ENCODE measurements around the gene TTYH1. TPM values are rescaled to one million over a fixed set of nuclear protein-coding genes. Genes with fewer than 3 reads are reported as not detected.

TTYH1 gene
- total RNA-seq, 1 donor from 2014 or later, result not detected

DNA sequence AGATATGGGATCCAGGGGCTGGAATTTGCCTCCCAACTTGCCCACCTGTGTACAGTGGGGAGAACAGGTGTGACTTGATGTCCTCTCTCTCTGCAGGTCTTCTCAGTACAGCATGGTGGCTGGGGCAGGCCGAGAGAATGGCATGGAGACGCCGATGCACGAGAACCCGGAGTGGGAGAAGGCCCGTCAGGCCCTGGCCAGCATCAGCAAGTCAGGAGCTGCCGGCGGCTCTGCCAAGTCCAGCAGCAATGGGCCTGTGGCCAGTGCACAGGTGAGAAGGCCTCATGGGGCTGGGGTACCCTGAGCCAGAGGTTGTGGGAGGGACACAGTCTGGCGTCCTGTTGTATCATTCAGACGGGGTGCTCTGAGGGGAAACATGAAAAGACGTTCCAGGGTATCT, 36.7 kb downstream of the TTYH1 start:
- TF ChIP-seq, protein P1, sequence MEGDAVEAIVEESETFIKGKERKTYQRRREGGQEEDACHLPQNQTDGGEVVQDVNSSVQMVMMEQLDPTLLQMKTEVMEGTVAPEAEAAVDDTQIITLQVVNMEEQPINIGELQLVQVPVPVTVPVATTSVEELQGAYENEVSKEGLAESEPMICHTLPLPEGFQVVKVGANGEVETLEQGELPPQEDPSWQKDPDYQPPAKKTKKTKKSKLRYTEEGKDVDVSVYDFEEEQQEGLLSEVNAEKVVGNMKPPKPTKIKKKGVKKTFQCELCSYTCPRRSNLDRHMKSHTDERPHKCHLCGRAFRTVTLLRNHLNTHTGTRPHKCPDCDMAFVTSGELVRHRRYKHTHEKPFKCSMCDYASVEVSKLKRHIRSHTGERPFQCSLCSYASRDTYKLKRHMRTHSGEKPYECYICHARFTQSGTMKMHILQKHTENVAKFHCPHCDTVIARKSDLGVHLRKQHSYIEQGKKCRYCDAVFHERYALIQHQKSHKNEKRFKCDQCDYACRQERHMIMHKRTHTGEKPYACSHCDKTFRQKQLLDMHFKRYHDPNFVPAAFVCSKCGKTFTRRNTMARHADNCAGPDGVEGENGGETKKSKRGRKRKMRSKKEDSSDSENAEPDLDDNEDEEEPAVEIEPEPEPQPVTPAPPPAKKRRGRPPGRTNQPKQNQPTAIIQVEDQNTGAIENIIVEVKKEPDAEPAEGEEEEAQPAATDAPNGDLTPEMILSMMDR (IDR thresholded peaks at IDR 0.05), result no peak
- DNase-seq (ENCODE audit: extremely low spot score, unreplicated experiment), result no peak
- no peaks in the 10 kb centered on the region for H3K9me3 Mint-ChIP-seq (ENCODE audit: unreplicated experiment)
- H3K27ac Mint-ChIP-seq (ENCODE audit: unreplicated experiment), result no peak overlapping the region
- no peaks in the 10 kb centered on the region for H3K27me3 Mint-ChIP-seq (ENCODE audit: unreplicated experiment)
- no peak overlapping the region for H3K4me3 Mint-ChIP-seq (ENCODE audit: unreplicated experiment)
- H3K4me1 Mint-ChIP-seq (ENCODE audit: unreplicated experiment), result peaks cover 33% of the 10 kb centered on the region
- H3K36me3 Mint-ChIP-seq (ENCODE audit: unreplicated experiment), result peaks cover 37% of the 10 kb centered on the region

DNA sequence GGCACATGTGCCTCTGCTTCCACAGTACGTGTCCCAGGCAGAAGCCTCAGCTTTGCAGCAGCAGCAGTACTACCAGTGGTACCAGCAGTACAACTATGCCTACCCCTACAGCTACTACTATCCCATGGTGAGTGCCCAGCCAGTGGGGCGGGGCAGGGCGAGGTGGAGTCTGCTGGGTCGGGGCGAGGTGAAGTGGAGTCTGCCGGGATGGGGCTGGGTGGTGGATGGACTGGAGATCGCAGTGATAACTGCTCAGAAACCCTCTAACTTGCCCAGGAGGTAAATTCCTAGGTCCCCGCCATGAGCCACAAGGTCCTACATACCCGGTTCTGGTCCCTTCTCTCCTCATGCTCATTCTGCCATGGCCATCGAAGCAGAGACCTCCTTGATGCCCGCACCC, 37.4 kb downstream of the TTYH1 start:
- H3K9me3 Mint-ChIP-seq (ENCODE audit: unreplicated experiment), result no peaks in the 10 kb centered on the region
- H3K4me1 Mint-ChIP-seq (ENCODE audit: unreplicated experiment), result peaks cover 28% of the 10 kb centered on the region
- H3K27ac Mint-ChIP-seq (ENCODE audit: unreplicated experiment), result no peak overlapping the region
- H3K27me3 Mint-ChIP-seq (ENCODE audit: unreplicated experiment), result no peaks in the 10 kb centered on the region
- TF ChIP-seq, protein P1 (IDR thresholded peaks at IDR 0.05), result no peak
- no peak overlapping the region for H3K4me3 Mint-ChIP-seq (ENCODE audit: unreplicated experiment)
- peaks cover 37% of the 10 kb centered on the region for H3K36me3 Mint-ChIP-seq (ENCODE audit: unreplicated experiment)
- DNase-seq (ENCODE audit: extremely low spot score, unreplicated experiment), result no peak

DNA sequence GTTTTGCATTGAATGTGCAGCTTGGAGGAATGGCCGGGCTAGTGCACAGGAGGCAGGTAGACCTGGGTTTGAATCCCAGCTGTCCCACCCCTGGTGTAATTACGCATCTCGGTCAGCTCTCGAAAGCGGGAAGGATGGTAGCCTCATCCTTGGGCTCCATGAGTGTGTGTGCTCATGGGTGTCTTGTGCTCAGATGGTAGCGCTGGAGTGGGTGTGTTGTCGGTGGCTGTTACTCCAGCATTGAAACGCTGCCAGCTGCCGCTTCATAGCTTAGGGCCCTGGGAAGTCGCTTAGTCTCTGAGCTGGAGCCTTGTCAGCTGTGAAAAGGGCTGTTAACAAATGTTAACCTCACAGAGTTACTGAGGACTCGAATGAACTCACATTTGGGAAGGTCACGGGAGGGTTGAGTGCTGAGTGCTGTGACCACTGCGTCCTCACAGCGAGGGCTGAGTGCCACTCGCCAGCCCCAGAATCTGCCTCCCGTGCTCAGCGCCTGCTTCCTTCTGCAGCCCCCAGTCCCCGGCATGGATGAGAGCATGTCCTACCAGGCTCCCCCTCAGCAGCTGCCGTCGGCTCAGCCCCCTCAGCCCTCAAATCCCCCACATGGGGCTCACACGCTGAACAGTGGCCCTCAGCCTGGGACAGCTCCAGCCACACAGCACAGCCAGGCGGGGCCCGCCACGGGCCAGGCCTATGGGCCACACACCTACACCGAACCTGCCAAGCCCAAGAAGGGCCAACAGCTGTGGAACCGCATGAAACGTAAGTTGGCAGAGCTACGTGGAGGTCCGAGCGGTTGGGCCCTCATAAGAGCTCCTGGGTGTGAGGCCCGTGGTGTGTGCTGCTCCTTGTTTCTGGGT, 38.9 kb downstream of the TTYH1 start:
- Mint-ChIP-seq H3K4me1 (ENCODE audit: unreplicated experiment) (peaks cover 24% of the 10 kb centered on the region), H3K4me3 (ENCODE audit: unreplicated experiment) (no peak overlapping the region), H3K27me3 (ENCODE audit: unreplicated experiment) (no peaks in the 10 kb centered on the region), H3K36me3 (ENCODE audit: unreplicated experiment) (peaks cover 52% of the 10 kb centered on the region), H3K27ac (ENCODE audit: unreplicated experiment) (no peak overlapping the region), H3K9me3 (ENCODE audit: unreplicated experiment) (no peaks in the 10 kb centered on the region)
- TF ChIP-seq, protein P1 (IDR thresholded peaks at IDR 0.05), result no peak
- DNase-seq (ENCODE audit: extremely low spot score, unreplicated experiment), result no peak

DNA sequence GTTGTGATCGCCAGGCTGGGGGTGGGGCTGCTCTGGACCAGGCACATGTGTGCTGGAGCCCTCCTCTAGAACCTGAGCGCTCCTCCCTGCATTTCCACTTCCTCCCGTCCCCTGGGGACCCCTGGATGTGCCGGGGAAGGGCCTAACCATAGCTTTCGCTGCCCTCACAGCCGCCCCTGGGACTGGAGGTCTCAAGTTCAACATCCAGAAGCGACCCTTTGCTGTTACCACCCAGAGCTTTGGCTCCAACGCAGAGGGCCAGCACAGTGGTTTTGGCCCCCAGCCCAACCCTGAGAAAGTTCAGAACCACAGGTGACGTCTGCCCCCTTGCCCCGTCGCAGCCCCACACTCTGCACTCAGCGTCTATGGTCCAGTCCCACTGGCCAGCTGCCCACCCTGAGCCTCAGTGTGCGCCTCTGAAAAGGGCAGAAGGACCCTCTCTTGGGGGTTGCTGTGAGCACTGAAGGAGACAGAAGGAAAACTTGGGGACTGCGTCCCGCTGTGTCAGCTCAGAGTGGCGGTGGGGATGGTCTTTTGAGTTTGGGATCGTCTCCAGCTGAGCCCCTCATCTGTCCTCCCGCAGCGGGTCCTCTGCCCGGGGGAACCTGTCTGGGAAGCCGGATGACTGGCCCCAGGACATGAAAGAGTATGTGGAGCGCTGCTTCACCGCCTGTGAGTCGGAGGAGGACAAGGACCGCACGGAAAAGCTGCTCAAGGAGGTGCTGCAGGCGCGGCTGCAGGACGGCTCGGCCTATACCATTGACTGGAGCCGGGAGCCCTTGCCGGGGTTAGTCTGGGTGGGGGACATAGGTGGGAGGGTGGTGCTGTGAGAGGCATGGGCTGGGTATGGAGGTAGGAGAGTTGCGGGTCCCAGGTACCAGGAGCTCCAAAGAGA, 39.8 kb downstream of the TTYH1 start:
- Mint-ChIP-seq H3K36me3 (ENCODE audit: unreplicated experiment) (peaks cover 55% of the 10 kb centered on the region), H3K27ac (ENCODE audit: unreplicated experiment) (no peak overlapping the region), H3K27me3 (ENCODE audit: unreplicated experiment) (no peaks in the 10 kb centered on the region), H3K9me3 (ENCODE audit: unreplicated experiment) (no peaks in the 10 kb centered on the region), H3K4me1 (ENCODE audit: unreplicated experiment) (peaks cover 24% of the 10 kb centered on the region), H3K4me3 (ENCODE audit: unreplicated experiment) (no peak overlapping the region)
- TF ChIP-seq, protein P1 (IDR thresholded peaks at IDR 0.05), result no peak
- no peak for DNase-seq (ENCODE audit: extremely low spot score, unreplicated experiment)

Measured in osteocyte (in vitro differentiated cells).